GM19099 (cell line): ENCODE measurements around the gene SLC25A42.

ENCODE experiments used
- POLR2A ChIP-seq: IDR thresholded peaks from 3 replicates; pipeline ENCODE4 v1.6.1; 2011; ENCODE audit warnings: low read depth; ENCODE audit not compliant: insufficient read length; ENCODE audit errors: extremely low read depth

The SLC25A42 gene

GRCh38 chr19:19078801-19079200 lies 15.0 kb downstream of the SLC25A42 start:
- TF ChIP-seq POLR2A = no peak

DNA sequence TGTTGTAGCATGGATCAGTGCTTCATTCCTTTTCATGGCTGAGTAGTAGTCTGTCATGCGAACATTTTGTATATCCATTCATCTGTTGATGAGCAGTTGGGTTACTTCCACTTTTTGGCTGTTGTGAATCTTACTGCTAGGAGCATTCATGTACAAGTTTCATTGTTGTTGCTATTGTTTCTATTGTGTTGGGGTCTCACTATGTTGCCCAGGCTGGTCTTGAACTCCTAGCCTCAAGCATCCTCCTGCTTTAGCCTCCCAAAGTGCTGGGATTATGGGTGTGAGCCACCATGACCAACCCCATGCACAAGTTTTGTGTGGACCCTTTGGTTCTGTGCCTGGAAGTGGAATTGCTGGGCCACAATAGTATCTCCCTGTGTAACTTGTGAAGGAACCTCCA lies 15.8 kb downstream of the SLC25A42 start:
- no peak for TF ChIP-seq POLR2A

DNA sequence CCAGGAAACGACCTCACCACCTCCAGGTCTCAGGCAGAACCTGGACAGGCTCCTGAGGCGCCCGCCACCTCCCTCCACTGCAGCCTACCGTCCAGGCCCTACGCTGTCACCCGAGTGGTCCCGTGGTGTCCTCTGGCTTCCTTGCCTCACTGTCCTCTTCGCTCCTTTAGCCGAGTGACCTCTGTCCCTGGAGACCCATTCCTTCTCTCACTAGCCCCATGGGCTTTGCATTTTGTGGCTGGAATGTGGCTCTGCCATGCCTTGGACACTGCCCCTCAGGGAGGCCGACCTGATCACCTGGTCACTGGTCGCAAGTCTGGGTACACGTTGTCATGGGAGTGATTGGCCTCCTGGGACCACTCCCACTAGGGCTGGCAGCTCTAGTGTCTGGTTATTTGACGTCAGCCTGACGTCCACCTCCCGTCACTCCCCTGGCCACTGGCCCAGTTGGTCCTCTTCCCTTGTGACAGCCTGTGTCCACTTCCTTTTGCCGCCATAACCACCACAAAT lies 17.9 kb downstream of the SLC25A42 start:
- TF ChIP-seq POLR2A = no peak

DNA sequence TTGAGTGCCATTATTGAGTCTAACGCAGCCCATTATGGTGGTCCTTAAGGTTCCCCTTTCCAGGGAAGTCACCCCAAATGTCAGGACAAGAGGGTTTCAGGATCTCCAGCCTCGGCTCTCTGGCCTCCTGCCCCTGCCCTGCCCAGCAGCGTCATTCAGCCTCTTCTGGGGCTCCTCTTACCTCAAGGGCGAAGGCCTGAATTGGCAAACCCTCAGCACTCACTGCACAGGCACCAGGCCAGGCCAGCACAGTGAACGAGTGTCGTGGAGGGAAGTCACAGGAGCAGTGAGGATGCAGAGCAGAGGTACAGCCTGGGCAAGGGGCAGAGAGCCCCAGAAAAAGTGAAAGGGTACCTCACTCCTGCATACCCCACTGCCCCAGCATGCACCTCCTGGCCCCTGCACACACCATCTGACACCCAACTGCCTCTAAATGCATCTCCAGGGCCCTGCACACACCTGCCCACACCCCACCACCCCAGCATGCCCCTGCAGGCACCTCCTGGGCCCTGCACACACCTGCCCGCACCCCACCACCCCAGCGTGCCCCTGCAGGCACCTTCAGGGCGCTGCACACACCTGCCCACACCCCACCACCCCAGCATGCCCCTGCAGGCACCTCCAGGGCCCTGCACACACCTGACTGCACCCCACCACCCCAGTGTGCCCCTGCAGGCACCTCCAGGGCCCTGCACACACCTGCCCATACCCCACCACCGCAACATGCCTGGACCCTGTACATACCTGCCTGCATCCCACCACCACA lies 19.8 kb downstream of the SLC25A42 start:
- no peak for TF ChIP-seq POLR2A

DNA sequence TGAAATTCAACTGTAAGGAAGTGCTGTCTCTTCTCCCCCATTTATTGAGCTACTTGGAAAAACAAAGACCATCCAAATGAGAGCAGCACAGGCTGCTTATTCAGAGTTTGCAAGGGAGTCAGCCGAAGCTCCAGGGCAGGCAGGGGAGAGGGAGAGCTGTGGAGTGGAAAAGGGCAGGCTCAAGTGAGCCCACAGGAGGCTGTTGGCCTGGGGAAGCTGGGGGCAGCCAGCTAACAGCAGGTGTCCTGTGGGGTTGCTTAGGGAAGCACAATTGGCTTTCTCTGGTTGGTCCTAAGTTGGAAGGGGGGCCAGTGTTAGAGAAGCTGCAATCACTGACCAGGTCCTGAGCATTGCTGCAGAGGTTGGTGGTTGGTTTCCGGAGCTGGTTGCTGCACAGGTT lies 23.9 kb downstream of the SLC25A42 start:
- no peak for TF ChIP-seq POLR2A

GRCh38 chr19:19094513-19094912 lies 30.7 kb downstream of the SLC25A42 start:
- no peak for TF ChIP-seq POLR2A

- TF ChIP-seq POLR2A = no peak
Measured at GRCh38 chr19:19095691-19096090, 31.9 kb downstream of the SLC25A42 start.

GRCh38 chr19:19096641-19097627 lies 33.1 kb downstream of the SLC25A42 start:
- no peak for TF ChIP-seq POLR2A

DNA sequence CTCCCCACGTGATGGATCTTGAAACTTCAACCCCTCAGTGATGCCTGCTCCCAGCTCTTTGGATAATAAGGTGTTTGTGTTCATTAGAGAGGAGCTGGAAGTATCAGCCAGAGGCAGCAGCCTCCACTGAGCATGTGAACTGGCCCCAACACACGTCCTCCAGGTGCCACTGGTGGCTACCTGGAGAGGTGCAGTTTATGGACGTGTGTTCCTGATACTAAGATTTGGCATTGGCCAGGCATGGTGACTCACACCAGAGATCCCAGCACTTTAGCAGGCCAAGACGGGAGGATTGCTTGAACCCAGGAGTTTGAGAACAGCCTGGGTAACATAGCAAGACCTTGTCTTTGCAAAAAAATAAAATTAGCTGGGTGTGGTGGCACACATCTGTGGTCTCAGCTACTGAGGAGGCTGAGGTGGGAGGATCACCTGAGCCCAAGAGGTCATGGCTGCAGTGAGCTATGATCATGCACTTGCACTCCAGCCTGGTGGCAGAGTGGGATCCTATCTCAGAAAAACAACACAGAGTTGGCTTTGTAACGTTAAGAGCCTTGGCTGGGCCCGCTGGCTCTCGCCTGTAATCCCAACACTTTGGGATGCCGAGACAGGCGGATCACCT lies 34.4 kb downstream of the SLC25A42 start:
- no peak for TF ChIP-seq POLR2A

DNA sequence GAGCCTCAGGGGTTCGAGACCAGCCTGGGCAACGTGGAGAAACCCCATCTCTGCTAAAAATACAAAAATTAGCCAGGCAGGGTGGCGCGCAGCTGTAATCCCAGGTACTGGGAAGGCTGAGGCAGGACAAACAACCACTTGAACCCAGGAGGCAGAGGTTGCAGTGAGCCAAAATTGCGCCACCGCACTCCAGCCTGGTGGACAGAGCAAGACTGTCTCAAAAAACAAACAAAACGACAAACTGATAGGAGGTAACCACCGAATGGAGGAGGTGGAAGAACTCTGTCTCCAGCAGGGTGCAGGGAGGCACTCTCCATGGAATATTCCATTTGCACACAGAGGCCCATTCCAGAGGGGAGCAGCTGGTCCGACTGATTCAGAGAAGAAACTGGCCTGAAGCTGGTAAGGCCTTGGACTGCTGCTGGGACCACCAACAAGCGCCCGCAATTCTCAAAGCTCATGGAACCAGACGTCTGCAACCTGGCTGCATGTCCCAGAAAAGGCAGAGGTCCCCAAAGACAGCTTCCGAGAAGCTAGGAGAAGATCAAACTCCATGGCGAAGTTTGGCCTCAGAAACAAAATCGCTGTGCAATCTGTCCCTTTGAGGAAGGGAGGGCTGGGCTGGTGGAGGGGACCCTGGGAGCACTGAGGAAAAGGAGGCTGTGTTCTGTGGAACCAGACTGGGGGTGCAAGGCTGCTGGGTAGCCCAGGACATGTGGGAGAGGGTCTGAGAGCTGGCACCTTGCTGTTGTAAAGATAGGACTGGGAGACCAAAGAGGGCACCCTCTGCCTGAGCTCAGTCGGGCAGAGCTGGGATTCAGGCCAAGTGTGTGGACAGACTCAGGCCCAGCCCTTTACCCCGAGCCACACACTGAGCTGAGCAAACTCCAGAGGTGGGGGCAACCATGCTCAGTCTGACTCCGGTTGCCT lies 35.2 kb downstream of the SLC25A42 start:
- no peak for TF ChIP-seq POLR2A

DNA sequence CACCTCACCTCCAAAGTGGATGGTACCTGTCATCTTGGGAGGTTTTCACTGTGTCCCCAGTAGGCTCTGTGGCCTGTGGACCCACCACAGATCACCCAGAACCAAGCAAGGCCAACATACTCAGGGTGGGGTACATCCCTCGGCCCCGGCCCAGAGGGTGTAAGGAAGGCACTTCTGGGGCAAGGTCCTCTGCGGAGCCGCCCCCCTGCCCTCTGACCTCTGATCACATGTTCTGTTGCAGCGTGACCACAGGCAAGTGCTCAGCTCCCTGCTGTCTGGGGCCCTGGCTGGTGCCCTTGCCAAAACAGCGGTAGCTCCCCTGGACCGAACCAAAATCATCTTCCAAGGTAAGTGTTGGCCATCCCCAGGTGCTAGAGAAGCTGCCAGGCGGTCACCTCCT lies 37.7 kb downstream of the SLC25A42 start:
- TF ChIP-seq POLR2A = no peak

- no peak for TF ChIP-seq POLR2A
Measured at GRCh38 chr19:19103167-19103566, 39.4 kb downstream of the SLC25A42 start.

DNA sequence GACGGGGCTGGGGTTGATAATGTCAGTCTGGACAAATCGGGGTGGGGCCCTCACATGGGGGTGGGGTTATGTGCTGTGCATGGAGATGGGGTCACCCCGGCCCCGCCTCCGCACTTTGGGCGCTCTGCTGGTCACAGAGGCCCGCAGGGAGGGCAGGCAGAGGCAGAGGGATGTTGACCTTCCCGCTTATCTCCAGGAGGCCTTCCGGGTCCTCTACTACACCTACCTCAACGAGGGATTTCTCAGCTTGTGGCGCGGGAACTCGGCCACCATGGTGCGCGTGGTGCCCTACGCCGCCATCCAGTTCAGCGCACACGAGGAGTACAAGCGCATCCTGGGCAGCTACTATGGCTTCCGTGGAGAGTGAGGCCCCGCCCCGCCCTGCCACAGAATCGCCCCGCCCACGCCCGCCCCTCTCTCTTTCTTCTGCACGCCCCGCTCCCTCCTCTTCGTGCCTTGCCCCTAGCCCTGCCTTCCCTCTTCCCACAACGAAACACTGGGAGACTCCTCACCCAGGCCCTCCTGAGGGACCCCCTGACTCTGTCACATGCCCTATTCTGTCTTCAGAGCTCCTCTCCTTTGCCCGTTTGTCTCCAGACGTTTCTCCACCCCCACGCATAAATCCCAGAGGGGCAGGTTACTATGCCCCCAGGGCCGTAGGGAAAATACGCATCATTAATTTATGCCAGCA lies 41.7 kb downstream of the SLC25A42 start:
- no peak for TF ChIP-seq POLR2A
